ENCODE measurements around the gene UBE3A. TPM values are rescaled to one million over a fixed set of nuclear protein-coding genes. Genes with fewer than 3 reads are reported as not detected.

Gene UBE3A
- total RNA-seq, 1 experiment from 2014 or later, result 39.3 TPM

DNA sequence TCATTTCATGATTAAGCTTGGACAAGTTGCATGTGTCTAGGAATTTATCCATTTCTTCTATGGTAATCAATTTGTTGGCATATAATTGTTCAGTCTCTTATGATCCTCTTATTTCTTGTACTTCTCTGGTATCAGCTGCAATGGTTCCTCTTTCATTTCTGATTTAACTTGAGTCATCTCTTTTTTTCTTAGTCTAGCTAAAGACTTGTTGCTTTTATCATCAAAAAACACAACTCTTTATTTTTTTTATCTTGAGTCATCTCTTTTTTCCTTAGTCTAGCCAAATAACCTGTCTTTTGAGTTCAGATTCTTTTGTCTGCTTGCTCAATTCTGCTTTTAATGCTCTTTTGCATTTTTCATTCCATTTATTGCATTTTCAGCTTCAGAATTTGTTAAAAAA, 37.3 kb downstream of the UBE3A start:
- H3K27me3 Mint-ChIP-seq (ENCODE audit: unreplicated experiment), result no peaks in the 10 kb centered on the region
- CTCF ChIA-PET, result no interaction called here
- H3K27ac Mint-ChIP-seq (ENCODE audit: unreplicated experiment), result no peak overlapping the region
- H3K36me3 Mint-ChIP-seq (ENCODE audit: insufficient read depth, unreplicated experiment), result no peaks in the 10 kb centered on the region
- H3K9me3 Mint-ChIP-seq (ENCODE audit: low read depth, unreplicated experiment), result no peaks in the 10 kb centered on the region
- peaks cover under 1% of the 10 kb centered on the region for H3K4me1 Mint-ChIP-seq (ENCODE audit: low read depth, unreplicated experiment)
- DNase-seq, result no peak
- intact Hi-C loops (cut with micrococcal nuclease; ENCODE audit: unreplicated experiment), result no loop called here
- no TSS peak for BruUV-seq (replicated peaks)
- TF ChIP-seq CTCF (IDR thresholded peaks at IDR 0.05; ENCODE audit: unreplicated experiment), result no peak
- H3K4me3 Mint-ChIP-seq (ENCODE audit: low read depth, unreplicated experiment), result no peak overlapping the region

- H3K36me3 Mint-ChIP-seq (ENCODE audit: insufficient read depth, unreplicated experiment), result no peaks in the 10 kb centered on the region
- no peaks in the 10 kb centered on the region for H3K9me3 Mint-ChIP-seq (ENCODE audit: low read depth, unreplicated experiment)
- DNase-seq, result no peak
- no peaks in the 10 kb centered on the region for H3K4me1 Mint-ChIP-seq (ENCODE audit: low read depth, unreplicated experiment)
- TF ChIP-seq CTCF (IDR thresholded peaks at IDR 0.05; ENCODE audit: unreplicated experiment), result no peak
- no peak overlapping the region for H3K4me3 Mint-ChIP-seq (ENCODE audit: low read depth, unreplicated experiment)
- H3K27me3 Mint-ChIP-seq (ENCODE audit: unreplicated experiment), result no peaks in the 10 kb centered on the region
- intact Hi-C loops (cut with micrococcal nuclease; ENCODE audit: unreplicated experiment), result no loop called here
- BruUV-seq (replicated peaks), result no TSS peak
- H3K27ac Mint-ChIP-seq (ENCODE audit: unreplicated experiment), result no peak overlapping the region
- CTCF ChIA-PET, result no interaction called here
These were observed 41.7 kb downstream of the UBE3A start for GRCh38 chr15:25397100-25397499.

DNA sequence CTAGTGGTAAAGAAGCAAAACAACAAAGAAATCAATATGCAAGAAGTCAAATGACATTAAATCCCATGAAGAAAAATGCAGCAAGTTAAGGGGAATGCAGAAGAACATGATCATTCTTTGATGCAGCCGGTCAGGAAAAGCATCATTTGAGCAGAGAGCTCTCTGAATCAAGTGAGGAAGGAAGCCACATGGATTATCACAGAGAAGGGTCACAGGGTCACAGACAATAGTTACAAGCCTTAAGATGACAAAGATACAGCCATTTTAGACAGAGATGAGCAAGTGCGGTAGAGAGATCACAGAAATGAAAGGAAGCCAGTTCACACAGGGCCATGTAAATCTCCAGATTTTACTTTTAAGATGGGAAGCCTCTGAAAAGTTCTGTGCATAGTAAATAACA, 43.9 kb downstream of the UBE3A start:
- no peak for TF ChIP-seq CTCF (IDR thresholded peaks at IDR 0.05; ENCODE audit: unreplicated experiment)
- BruUV-seq (replicated peaks), result no TSS peak
- CTCF ChIA-PET, result no interaction called here
- intact Hi-C loops (cut with micrococcal nuclease; ENCODE audit: unreplicated experiment), result no loop called here
- H3K36me3 Mint-ChIP-seq (ENCODE audit: insufficient read depth, unreplicated experiment), result no peaks in the 10 kb centered on the region
- no peaks in the 10 kb centered on the region for H3K27me3 Mint-ChIP-seq (ENCODE audit: unreplicated experiment)
- no peaks in the 10 kb centered on the region for H3K4me1 Mint-ChIP-seq (ENCODE audit: low read depth, unreplicated experiment)
- DNase-seq, result no peak
- no peak overlapping the region for H3K27ac Mint-ChIP-seq (ENCODE audit: unreplicated experiment)
- H3K4me3 Mint-ChIP-seq (ENCODE audit: low read depth, unreplicated experiment), result no peak overlapping the region
- H3K9me3 Mint-ChIP-seq (ENCODE audit: low read depth, unreplicated experiment), result no peaks in the 10 kb centered on the region

GRCh38 chr15:25392806-25393205, 46.0 kb downstream of the UBE3A start:
- Mint-ChIP-seq H3K4me3 (ENCODE audit: low read depth, unreplicated experiment) (no peak overlapping the region), H3K9me3 (ENCODE audit: low read depth, unreplicated experiment) (no peaks in the 10 kb centered on the region), H3K4me1 (ENCODE audit: low read depth, unreplicated experiment) (no peaks in the 10 kb centered on the region), H3K27ac (ENCODE audit: unreplicated experiment) (no peak overlapping the region), H3K36me3 (ENCODE audit: insufficient read depth, unreplicated experiment) (no peaks in the 10 kb centered on the region), H3K27me3 (ENCODE audit: unreplicated experiment) (no peaks in the 10 kb centered on the region)
- intact Hi-C loops (cut with micrococcal nuclease; ENCODE audit: unreplicated experiment), result no loop called here
- no TSS peak for BruUV-seq (replicated peaks)
- no peak for DNase-seq
- no peak for TF ChIP-seq CTCF (IDR thresholded peaks at IDR 0.05; ENCODE audit: unreplicated experiment)
- CTCF ChIA-PET, result no interaction called here
